GM19452 (cell line): ENCODE measurements around the gene HOXB2.

Source experiments
- ATAC-seq: cut with Tn5 transposase; IDR thresholded peaks from one replicate; pipeline ENCODE4 v1.9.1; 2021; ENCODE audit not compliant: unreplicated experiment

Gene HOXB2

DNA sequence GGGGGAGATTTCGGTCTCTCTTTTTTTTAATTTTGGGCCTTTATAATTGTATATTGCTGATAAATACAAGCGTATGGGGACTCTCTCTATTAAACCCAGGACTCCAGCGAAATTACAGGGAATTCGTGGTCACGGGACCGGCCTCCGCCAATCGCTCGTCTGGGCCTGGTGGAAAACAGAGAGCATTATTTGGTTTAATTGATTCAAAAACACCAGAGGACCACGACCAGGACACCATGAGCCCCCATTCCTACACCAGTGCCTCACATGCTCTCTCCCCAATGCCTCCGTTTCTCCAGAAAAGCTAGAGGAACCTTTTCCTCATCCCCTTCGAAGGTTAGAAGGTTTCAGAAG lies at the start of gene HOXB2:
Gene HOXB2 (minus strand): TSS at position 88 of the 354 bp plus-strand sequence. CDS start 198 bp downstream, outside the sequence.
- ATAC-seq, result no peak

DNA sequence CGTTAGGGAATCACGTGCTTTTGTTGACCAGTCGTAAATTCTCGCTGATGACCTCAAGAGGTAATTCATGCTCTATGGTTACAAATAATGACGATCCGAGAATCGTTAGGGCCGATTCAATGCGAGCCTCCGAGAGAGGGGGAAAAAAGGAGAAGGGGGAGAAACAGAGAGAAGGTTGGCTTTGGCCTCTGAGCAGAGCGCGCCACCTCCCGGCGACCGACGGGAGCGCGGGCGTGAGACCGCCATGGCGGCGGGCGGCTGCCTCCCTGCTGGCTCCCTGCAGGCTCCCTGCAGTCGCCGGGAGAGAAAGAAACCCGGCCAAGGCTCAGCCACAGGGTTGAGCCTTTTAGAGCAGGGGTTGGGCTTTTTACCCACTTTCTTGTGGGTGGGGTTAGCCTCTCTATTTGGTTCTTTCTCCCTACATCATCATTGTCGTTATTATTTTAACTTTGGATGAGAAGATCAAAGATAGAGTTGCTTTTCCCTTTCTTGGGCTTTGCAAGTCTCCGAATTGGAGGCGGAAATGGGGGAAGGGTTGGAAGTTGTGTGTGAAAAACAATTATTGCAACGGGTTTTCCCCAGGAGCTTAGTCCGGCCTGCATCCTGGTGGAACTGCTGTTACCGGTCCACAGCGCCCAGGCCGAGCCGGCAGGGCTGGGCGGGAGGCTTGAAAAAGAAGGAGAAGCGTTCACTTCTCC lies 49.1 kb upstream of the HOXB2 start:
- no peak for ATAC-seq

DNA sequence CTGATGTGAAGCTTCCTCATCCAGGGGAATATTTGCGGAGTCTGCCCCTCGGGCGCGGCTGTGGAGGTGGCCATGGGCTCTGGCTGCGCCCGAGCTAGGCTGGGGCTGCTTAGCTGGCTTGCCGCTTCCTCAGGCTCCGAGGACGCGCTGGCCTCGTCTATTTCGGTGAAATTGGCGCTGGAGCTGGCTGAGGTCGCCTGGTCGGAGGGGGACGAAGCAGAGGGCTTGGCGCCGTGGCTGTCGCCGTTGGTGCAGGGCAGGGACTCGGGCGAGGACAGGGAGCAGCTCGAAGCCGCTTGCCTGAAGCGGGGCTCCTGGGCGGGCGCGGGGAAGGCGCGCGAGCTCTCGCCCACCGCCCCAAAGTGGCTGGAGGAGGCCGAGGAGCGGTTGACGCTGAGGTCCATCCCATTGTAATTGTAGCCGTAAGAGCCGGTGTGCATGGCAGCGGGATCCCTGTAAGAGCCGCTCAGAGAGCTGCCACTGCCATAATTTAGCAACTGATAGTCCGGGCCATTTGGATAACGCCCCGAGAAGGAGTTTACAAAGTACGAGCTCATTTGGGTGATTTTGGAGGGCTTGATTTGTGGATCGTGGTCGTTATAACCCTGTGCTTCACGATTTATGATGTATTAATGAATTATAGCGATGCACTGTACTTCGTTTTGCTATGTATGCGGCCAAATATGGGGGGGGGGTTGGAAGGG lies 48.4 kb upstream of the HOXB2 start, which contains the start of gene HOXB5:
Gene HOXB5 (minus strand): TSS at position 654 of the 704 bp plus-strand sequence. CDS start 97 bp downstream, at position 557.
- no peak for ATAC-seq

DNA sequence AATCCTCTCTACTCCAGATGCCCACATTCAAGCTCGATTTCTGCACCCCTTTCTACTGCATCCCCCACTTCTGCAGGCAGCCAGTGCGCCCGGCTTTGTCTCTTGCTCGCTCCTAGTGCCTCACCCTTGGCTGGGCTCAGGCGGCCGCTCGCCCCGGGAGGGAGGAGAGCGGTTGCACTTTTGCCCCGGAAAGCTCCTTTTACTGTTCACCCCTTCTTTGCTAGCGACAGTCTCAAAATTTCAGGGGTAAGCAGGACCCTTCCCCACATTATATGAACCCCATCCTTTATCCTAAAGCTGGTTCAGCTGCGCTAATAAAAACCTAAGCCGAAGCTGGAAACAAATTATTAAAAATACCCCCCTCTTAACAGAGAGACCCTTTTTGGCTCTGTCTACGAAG lies 47.7 kb upstream of the HOXB2 start:
- ATAC-seq, result no peak

DNA sequence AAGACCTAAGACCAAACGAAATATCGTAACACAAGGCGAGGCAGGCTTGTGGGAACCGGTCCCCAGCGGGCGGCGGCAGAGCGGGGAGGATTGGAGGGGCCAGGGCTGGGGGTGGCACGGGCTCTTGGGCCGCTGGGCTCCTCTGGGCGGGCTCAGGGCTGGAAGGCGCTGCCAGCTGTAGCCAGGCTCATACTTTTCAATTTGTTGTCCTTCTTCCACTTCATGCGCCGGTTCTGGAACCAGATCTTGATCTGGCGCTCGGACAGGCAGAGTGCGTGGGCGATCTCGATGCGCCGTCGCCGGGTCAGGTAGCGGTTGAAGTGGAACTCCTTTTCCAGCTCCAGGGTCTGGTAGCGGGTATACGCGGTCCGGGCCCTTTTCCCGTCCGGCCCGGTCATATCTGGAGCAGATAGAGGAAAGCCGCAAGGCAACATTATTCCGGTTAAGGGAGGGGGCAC lies 47.2 kb upstream of the HOXB2 start:
- no peak for ATAC-seq

DNA sequence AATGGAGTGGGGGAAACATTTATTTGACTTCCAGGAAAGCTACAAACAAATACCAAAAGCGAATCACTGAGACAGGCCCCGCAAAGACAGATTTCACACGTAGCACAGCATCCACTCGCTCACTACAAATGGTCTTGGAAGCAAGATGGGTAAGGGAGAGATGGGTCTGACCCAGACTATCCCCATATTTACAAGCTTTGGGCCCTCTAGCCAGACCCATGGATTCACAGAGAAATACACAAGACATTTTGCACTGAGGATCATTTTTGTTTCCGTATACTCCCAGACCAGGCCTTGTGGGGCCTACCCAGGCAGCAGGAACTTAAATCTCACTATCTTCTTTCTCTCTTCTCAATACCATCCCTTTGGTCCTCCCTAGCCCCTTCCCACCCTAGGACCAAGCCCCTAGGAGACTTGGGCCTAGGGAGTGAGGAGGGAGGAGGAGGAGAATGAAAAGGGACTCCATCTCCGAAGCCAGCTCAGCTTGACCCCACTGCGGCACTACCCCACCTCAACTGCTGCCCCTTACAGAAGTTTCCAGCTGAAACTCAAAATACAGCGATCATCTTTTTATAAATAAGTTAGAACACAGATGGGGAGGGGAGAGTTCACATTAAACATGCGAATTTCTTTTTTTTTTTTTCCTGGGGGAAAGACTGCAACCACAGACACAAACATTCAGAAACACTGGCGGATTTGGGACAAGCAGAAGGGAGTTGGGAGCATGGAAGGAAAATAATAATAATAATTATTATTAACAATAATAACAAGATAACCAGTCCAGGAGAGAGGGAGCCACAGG lies 46.5 kb upstream of the HOXB2 start:
- no peak for ATAC-seq

DNA sequence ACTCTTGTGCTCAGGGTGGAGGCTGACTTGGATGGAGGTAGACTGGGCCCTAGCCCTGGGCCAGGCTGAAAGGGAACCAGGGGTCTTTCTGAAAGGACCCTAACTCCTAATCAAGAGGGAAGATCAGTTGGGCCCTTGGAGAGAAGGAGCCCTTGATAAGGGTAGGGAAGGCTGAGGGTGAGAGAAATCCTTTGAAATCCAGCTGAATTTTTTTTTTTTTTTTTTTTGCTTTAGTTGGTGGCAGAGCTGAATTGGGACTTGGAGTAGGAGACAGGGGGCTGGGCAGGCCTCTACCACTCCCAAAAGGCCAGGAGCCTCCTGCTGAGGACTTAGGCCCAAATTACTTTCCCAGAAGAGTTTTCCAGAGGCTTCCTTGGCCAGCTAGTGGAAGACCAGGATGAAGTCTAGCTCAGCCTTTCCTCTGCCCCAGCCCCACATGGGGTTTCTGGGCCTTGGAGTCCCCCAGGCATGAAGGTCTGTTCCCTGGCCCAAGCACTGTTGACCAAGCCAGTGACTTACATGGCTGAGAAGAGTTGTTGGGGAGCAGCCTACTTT lies 45.8 kb upstream of the HOXB2 start:
- ATAC-seq, result no peak

DNA sequence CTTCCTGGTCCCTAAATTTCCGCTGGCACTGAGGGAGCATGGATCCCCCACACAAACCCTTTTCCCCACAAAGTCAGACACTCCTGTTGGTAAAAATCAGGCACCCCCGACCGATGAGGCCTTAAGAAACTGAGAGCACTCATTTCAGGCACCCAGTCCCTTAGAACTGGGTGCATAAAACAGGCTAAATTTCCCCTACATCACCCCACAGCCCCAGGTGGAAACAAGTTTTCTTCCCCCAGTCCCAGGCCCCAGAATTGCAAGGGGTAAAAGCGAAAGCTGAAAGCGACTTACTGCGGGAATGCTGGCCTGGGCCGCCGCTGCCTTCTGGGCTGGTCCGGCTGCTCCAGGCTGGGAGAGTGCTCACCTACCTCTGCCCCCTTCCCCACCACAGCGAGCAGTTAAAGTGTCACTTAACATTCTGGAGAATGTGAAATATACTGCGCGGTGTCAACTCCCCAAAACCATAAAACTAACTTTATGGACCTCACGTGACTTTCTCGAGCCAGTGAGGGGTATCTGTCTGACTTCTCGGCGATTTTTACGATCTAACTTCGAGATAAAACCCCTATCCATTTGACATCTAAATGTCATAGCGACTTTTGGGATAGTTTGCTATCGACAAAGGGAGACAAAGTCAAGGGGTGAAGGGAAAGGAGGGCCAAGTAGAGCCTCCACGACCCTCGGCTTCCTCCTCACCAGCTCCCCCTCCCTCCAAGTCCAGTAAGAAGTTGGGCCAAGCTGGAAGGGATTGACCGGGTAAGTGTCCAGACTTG lies 45.1 kb upstream of the HOXB2 start, which contains the start of gene HOXB3:
Gene HOXB3 (minus strand): TSS at position 411 of the 776 bp plus-strand sequence. CDS start 37,767 bp downstream, outside the sequence.
- ATAC-seq, result no peak

DNA sequence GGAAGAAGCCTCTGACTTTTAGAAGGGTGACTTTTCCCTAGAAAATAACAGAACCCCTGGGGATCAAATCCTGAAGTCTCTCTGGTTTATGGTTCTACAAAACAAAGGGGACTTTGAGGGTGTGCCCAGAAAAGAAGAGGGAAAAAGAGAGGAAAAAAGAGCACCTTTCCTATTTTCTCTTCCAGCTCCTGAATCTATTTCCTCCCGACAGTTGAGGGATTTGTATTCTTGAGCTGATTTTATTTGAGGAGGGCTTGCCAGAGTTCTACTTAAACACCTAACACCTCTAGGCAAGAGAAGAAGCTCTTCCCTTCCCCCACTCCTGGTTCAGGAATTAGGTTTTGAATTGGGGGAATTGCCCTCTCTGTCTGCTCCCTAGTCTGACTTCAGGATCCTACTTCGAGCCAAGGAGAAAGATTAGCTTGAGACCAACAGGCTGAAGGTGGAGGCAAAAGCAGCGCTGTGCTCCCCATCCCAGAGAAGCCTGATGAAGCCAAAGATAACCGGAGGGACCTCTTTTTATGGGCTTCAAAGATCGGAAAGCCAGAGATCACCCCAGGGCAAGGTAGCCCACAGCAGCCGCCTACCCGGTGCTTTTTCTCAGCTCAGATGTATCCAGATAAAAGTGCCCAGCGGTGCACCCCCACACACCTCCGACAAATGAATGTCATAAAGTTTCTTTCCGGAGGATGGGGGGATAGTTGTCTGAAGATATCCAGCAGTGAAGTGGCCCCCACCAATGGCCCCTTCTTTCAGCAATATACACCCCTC lies 44.3 kb upstream of the HOXB2 start:
- ATAC-seq, result no peak

DNA sequence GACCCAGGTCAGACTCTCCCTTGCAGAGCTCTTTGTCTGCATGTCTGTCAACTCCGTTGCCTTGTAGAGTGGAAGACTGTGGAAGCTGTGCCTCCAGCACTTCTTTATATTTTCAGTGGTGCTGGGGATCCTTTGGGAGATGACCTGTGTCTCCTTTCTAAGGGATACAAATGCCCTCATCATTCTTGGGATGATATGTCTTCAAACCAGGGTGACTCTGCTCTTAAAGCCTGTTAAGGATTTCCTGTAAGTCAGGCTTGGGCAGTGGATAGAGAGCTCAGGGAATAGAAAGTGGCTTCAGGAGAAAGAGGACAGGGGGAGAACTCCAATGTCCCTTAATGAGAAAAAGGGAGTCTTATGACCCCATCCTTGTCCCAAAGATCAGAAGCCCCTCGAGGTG lies 43.6 kb upstream of the HOXB2 start:
- ATAC-seq, result no peak

DNA sequence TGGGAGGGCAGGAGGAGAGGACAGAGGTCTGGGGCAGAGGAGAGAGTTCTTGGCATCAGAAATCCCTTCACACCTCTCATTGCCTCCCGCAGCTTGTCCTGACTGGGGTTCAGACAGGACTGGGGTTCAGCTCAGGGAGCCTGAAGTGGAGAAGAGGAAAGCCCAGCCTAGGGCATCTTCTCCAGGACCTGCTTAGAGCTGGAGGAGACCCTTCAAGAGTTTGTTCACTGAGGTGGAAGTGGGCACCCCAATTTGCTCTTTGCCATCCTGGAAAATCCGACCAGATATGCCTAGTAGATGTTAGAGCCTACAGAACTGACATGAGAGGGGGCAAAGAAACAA lies 43.1 kb upstream of the HOXB2 start:
- no peak for ATAC-seq

DNA sequence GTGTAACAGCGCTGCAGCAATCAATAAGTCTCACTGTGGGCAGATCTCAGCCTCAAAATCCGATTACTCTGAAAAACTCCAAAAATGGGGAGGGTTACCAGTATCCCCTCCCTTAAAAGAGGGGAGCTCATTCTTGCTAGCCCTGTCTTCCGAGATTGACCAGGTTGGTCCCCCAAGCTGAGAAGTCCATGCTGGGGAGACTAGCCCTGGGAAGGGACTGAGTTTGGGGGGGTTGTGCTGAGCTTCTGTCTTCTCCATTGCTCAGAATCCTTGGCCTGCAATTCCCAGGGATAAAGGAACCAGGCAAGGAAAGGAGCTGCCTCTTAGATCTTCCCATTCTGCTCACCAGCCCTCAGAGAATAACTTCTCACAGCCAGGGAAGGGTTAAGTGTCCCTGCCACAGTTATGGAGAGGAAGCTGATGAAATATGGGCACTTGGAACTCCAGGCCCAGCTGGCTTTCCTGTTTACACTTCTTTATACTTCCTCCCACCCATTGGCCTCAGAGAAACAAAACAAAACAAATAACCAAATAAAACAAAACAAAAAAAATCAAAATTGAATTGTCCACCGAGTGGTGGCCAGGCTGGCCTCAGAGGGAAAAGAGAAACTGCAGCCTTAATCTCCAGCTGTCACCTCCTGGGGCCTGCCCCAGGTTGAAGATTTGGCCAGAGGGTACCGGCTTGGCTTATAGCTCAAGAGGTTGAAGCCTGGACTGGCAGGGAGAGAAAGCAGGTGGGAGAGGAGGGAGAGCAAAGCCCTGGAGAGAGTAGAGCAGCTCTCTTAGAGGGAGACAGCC lies 42.6 kb upstream of the HOXB2 start:
- no peak for ATAC-seq

DNA sequence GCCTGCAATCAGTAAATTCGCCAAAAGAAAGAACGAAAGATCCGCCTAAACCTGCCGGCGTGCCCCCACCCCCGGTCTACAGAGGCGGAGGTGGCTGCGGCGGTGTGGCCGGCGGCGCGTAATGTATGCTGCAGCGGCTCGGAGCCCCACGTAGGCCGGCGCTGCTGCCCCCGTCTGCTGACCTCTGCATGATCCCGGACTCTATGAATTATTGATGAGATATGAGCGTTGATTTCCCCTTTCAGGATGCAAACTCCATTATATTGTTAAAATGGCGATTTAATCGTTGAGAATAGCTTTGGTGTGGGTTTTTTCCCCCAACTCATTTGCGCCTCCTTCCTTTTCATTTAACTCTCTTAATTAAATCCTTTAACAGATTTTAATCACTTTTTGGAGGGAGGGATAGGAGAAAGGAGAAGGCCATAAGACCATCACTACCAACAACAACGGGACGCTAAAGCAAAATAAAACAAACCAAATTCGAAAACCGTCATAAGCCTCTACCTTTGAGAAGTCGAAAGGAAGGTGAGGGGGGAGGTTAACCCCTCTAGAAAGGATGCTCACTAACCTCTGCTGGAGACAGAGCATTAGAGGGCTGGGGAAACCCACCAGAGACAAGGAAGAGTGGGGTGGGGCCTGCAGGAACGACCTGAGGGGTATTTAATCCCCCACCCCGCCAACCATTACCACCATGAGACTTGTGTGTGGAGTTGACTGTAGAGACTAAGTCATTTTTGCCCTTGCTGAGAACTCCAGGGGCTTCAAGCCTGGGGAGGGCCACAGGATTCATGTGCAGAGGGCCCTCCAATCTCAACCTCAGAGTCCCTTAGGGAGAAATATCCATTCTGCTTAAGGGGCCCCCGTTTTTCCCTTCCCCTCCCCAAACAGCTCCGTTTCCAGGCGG lies 41.7 kb upstream of the HOXB2 start:
- no peak for ATAC-seq

DNA sequence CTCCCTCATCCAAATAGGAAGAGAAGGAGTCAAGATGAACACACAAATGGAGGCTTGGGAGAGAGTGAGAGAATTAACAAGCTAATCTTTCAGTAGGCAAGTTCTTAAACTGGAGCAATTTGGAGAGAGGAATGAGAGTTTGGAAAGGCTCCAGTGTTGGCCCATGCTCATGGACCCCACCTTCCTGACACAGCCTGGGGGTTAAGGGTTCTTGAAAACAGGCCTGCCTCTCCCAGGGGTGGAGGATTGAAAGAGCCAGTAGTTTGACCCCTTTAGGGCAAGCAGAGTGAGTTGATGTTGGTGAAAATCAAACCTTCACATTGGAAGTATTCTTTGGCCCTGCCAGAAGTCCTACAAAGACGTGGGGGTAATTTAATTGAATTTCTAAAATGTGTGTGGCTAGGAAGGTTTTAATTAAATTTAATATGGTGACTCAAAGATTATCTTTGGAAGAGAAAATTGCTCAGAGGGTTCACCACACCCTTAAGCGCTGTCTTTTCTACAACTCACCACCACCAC lies 39.4 kb upstream of the HOXB2 start:
- ATAC-seq, result no peak

DNA sequence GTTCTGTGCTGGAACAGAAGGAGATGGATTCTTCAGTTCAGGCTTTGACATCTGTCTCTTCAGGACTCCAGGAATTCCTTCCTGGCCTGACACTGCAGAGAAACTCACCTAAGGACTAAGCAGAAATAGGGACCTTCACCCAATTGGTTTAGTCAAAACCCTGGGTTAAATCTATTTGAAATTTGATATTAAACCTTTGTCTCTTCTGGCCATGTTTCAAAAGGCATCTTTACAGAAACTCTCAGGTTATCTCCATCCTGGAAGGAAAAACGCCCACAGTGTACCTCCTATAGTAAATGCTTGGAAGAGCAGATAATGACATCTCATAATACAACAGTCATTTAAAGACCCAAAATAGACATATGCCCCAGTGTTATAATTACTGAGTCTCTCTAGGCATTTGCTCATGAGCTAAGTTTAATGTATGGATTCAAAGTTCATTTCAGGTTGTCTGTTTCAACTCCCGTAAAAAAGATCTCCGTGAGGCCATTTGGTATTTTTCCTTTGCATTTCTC lies 38.9 kb upstream of the HOXB2 start:
- ATAC-seq, result no peak

DNA sequence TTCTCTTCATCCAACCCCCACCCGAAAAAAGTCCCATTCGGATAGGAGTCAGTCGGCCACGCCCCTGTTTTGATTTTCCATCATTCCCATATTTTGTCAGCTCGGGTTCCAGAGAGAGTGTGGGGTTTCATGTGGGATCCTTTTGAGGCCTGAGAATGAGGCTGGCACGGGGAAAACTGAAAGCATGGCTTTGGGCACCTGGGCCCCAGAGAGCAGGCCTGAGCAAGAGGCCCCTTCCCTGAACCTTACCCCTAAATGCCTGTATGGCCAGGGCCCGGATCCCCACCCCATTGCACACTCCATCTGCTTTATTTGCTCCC lies 37.8 kb upstream of the HOXB2 start:
- ATAC-seq, result no peak

DNA sequence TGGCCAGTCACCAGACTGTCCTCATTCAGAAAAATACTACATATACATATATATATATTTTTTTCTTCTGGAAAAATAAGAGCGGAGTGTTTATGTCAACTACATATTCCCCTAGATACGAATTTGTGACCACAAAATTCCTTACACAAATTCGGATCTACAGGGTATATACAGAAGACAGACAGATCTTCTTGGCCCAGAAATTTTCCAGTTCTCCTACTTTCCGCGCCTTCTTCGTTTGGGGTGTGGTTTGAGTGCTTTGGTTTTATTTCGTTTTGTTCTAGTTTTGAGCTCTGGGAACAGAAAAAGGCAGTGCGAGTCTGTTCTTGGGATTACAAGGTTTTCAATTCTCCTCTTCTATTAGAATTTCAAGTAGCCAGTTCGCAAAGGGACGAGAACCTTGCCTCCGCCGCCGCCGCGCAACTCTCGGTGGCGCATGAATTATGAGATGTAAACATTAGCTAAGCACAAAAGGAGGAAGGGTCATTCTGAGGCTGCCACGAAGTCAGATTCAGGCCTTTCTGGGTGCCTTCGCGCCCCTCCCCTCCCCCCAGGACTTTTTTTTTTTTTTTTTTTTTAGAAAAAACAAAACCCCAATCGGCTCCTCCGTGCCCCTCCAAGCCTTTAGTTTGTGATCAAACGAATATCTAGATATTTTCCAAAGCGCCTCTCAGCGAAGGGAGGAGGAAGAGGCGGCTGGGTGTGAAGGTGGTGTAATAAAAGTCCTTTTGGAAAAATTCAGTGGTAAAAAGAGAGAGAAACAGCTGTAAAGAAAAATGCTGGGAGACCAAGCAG lies 35.0 kb upstream of the HOXB2 start:
- no peak for ATAC-seq
